Caco-2 (cell line): Measurements from ENCODE around the gene SHANK2. TPM values are rescaled to one million over a fixed set of nuclear protein-coding genes. Genes with fewer than 3 reads are reported as not detected.
A peak's percentile ranks its signal among the peaks of the same experiment; 100 is the strongest.

Experiments
- BruUV-seq: library from RNA; stranded (reverse); fragments of 400-500 nt; replicated peaks from 2 replicates; lab custom pipeline; 2021; lab: Mats Ljungman, UMichigan
- CTCF ChIA-PET: fragments of 300-600 bp; sonication (Branson Sonifier 250); formaldehyde crosslinking; loops from one replicate; lab custom pipeline; 2022; ENCODE audit warnings: antibody characterized with exemption; lab: Charles Lee
- POLR2A ChIA-PET: fragments of 300-600 bp; sonication (Branson Sonifier 250); formaldehyde crosslinking; loops from one replicate; lab custom pipeline; 2022; ENCODE audit warnings: antibody characterized with exemption; lab: Charles Lee
- DNase-seq, 2 experiments: peaks; one replicate each; pipeline versions ENCODE4 v3.0.0 to v3.0.0-alpha.2; 2020 to 2022
- H3K27me3 ChIP-seq: replicated peaks from 2 replicates; pipeline ENCODE4 v1.6.0; 2011; ENCODE audit warnings: low read length; ENCODE audit not compliant: control insufficient read depth, insufficient read depth
- H3K36me3 ChIP-seq: 2 replicates; pipeline ENCODE4 v1.5.1; 2011; ENCODE audit warnings: low read length; ENCODE audit not compliant: control insufficient read depth, insufficient read depth
- H3K4me1 ChIP-seq: fragments of 250-450 bp; sonication (Bioruptor Pico); 2 replicates; pipeline ENCODE4 v1.5.1; 2020; ENCODE audit warnings: mild to moderate bottlenecking
- H3K4me3 ChIP-seq: 2 replicates; pipeline ENCODE4 v1.5.1; 2011; ENCODE audit warnings: low read depth, mild to moderate bottlenecking, control low read depth, low read length
- H3K9me3 ChIP-seq: fragments of 250-450 bp; sonication (Bioruptor Pico); 2 replicates; pipeline ENCODE4 v1.5.1; 2020; ENCODE audit warnings: mild to moderate bottlenecking, moderate library complexity
- H3K27ac Mint-ChIP-seq: one replicate; pipeline ENCODE4 v1.8.0; 2022; ENCODE audit warnings: mixed read lengths; ENCODE audit not compliant: unreplicated experiment
- H3K27me3 Mint-ChIP-seq: one replicate; pipeline ENCODE4 v1.8.0; 2022; ENCODE audit warnings: mixed read lengths; ENCODE audit not compliant: insufficient read depth, unreplicated experiment
- H3K36me3 Mint-ChIP-seq: one replicate; pipeline ENCODE4 v1.8.0; 2022; ENCODE audit warnings: mild to moderate bottlenecking, mixed read lengths; ENCODE audit not compliant: insufficient read depth, unreplicated experiment
- H3K4me1 Mint-ChIP-seq: one replicate; pipeline ENCODE4 v1.8.0; 2022; ENCODE audit warnings: low read depth, mixed read lengths; ENCODE audit not compliant: unreplicated experiment
- H3K4me3 Mint-ChIP-seq: one replicate; pipeline ENCODE4 v1.8.0; 2022; ENCODE audit warnings: mild to moderate bottlenecking, moderate library complexity, mixed read lengths; ENCODE audit not compliant: unreplicated experiment
- H3K9me3 Mint-ChIP-seq: one replicate; pipeline ENCODE4 v1.8.0; 2022; ENCODE audit warnings: mixed read lengths; ENCODE audit not compliant: unreplicated experiment
- CTCF ChIP-seq, 2 experiments: fragments of 200-600 bp in 1 of 2; IDR thresholded peaks; 1 replicate in 1 of 2; 2 replicates in 1 of 2; pipeline versions ENCODE4 v1.5.1 to v1.8.0; 2011 to 2022; ENCODE audit warnings: antibody characterized with exemption in 1 of 2, control low read depth in 1 of 2, inconsistent platforms in 1 of 2, low read depth in 1 of 2, low read length in 1 of 2, mild to moderate bottlenecking in 1 of 2, moderate library complexity in 1 of 2; ENCODE audit not compliant: insufficient read depth in 1 of 2, severe bottlenecking in 1 of 2, unreplicated experiment in 1 of 2
- intact Hi-C: fragments of 100-400 bp; cut with micrococcal nuclease; formaldehyde crosslinking; loops from one replicate; pipeline ENCODE4 v1.10.0; 2022; ENCODE audit not compliant: unreplicated experiment
- total RNA-seq: library from RNA; stranded (reverse); gene quantifications from 2 replicates; pipeline ENCODE4 v1.2.3, GENCODE V29; 2022

Gene SHANK2
- total RNA-seq, 1 experiment from 2014 or later, result 177 TPM

DNA sequence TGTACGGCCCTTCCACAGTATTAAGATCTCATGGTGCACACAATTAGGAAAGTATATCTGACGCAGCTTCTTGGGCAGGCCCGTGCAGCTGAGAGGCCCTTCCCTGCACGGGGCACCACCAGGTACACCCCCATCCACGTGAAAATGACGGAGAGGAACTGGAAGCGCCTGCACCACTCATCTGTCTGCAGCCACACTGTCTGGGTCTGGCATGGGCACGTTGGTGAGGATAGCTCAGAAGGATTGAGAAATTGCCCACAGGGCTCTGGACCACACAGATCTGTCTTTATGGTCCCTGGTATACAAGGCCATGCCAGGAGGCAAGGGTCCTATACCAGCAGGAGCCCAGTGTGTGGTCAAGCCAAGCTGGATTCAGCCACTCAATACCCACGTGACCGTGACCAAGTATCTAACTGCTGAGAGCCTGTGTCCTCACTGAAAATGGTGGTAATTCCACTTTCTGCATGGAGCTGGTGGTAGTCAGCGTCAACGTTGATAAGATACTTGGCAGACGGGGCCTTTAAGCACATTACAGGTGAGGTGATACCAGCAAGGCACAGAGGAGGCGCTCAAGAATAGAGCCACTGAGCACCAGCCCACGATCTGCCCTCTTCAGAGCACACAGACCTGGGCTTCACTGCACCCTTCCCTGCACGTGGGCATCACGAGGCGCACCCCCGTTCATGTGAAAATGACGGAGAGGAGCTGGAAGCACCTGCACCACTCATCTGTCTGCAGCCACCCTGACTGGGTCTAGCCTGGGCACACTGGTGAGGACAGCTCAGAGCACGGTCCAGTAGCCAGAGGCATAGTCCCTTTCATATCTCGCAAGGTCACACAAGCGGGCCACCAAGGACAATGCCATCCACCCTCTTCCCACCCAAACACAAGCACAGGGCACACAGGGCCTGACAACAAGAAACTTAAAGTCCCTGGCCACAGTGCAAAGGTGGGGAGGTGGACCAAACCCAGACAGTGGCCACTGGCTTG, 28.4 kb downstream of the SHANK2 start:
- no peaks in the 10 kb centered on the region for H3K4me1 Mint-ChIP-seq
- BruUV-seq, result no TSS peak

DNA sequence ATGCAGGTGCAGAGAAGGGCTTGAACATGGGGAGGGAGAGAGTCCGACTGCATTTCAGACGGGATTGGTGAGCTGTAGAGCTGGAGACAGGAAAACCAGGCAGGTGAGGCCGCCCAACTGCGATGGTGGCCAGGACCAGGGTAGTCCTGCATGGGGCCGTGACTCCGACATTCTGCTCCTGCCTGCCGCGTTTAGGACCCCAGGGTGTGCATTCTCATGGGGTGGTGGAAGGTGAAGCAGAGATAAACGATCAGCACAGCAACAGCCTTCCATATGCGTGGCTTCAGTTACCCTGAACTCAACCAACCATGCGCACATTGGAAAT, 29.3 kb downstream of the SHANK2 start:
- no peaks in the 10 kb centered on the region for H3K4me1 ChIP-seq
- no peak for TF ChIP-seq CTCF (IDR thresholded peaks at IDR 0.05; ENCODE audit: insufficient read depth in 1 of 2, low read depth in 1 of 2, low read length in 1 of 2, severe bottlenecking in 1 of 2, unreplicated experiment in 1 of 2)
- H3K9me3 ChIP-seq, result peaks cover 16% of the 10 kb centered on the region
- Mint-ChIP-seq H3K36me3 (peaks cover 93% of the 10 kb centered on the region), H3K4me1 (peaks cover 4% of the 10 kb centered on the region), H3K9me3 (peaks cover 18% of the 10 kb centered on the region), H3K27ac (no peak overlapping the region), H3K27me3 (no peaks in the 10 kb centered on the region), H3K4me3 (no peak overlapping the region)
- CTCF ChIA-PET, result no interaction called here
- no TSS peak for BruUV-seq
- H3K36me3 ChIP-seq, result peaks cover 3% of the 10 kb centered on the region; the same call in 1 of the 2 replicates
- H3K4me3 ChIP-seq, result no peak overlapping the region
- POLR2A ChIA-PET, result no interaction called here
- H3K27me3 ChIP-seq, result no peaks in the 10 kb centered on the region
- no peak for DNase-seq
- intact Hi-C loops, result no loop called here

More for the DNA sequence above, 28.4 kb downstream of the SHANK2 start:
- POLR2A ChIA-PET, result no interaction called here
- Mint-ChIP-seq H3K4me3 (no peak overlapping the region), H3K27ac (no peak overlapping the region), H3K27me3 (no peaks in the 10 kb centered on the region), H3K9me3 (peaks cover 20% of the 10 kb centered on the region), H3K36me3 (peaks cover 88% of the 10 kb centered on the region)
- TF ChIP-seq CTCF (IDR thresholded peaks at IDR 0.05; ENCODE audit: insufficient read depth in 1 of 2, low read depth in 1 of 2, low read length in 1 of 2, severe bottlenecking in 1 of 2, unreplicated experiment in 1 of 2), result no peak
- Histone ChIP-seq H3K36me3 (peaks cover 3% of the 10 kb centered on the region; the same call in 1 of the 2 replicates), H3K9me3 (peaks cover 22% of the 10 kb centered on the region), H3K4me3 (no peak overlapping the region), H3K4me1 (no peaks in the 10 kb centered on the region), H3K27me3 (no peaks in the 10 kb centered on the region)
- intact Hi-C loops, result no loop called here
- CTCF ChIA-PET, result no interaction called here
- peak in 1 of 2 experiments; percentile 23 for DNase-seq

DNA sequence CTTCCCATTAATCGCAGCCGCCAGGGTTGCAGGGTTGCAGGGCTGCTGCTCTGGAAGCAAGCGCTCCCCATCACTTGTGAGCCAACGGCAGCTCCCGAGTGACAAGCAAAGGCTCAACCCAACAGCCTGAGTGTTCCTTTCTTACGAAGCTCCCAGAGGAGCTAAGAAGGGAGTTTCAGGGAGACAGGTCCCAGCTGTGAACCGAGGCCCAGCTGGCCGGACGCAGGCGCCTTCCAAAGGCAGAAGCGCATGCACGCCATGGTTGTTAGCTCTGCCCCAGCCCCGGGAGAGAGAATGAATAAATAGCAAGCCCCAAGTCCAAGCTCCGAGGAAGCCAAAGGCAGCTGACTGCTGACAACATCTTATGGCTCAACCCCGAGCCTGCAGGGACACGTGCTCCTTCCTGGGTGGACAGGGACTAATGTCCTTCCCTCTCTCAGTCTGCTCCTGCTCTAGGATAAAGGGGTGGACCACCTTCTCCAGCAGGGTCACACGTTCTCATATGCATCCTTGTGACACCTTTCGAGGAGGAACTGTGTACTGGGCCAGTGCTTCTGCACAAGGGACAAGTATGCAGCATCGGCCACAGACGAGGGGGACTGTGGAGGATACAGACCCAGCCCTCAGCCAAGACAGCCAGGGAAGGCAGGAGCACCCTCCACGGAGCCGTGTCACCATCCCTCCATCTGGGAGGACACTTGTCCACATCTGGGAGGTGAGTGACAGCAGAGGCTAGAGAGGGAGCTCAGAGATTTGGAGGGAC, 29.9 kb downstream of the SHANK2 start:
- H3K9me3 Mint-ChIP-seq, result peaks cover 13% of the 10 kb centered on the region
- H3K36me3 Mint-ChIP-seq, result peaks cover 92% of the 10 kb centered on the region
- H3K9me3 ChIP-seq, result peaks cover 10% of the 10 kb centered on the region
- no peak overlapping the region for H3K4me3 ChIP-seq
- H3K27ac Mint-ChIP-seq, result no peak overlapping the region
- H3K27me3 Mint-ChIP-seq, result no peaks in the 10 kb centered on the region
- H3K27me3 ChIP-seq, result no peaks in the 10 kb centered on the region
- no peaks in the 10 kb centered on the region for H3K4me1 ChIP-seq
- no peak for TF ChIP-seq CTCF (IDR thresholded peaks at IDR 0.05; ENCODE audit: insufficient read depth in 1 of 2, low read depth in 1 of 2, low read length in 1 of 2, severe bottlenecking in 1 of 2, unreplicated experiment in 1 of 2)
- peaks cover 4% of the 10 kb centered on the region for H3K4me1 Mint-ChIP-seq
- DNase-seq, result peak in 1 of 2 experiments; percentile 34
- CTCF ChIA-PET, result interaction anchor here (0.6 kb wide), 1 partner anchor 33 kb away, joined by 3 read pairs; no protein-coding TSS in a partner anchor
- intact Hi-C loops, result no loop called here
- H3K36me3 ChIP-seq, result peaks cover 3% of the 10 kb centered on the region; the same call in 1 of the 2 replicates
- H3K4me3 Mint-ChIP-seq, result no peak overlapping the region
- no TSS peak for BruUV-seq
- POLR2A ChIA-PET, result no interaction called here
